Measurements from ENCODE around the gene ARL2.

ARL2 gene

GRCh38 chr11:65053827-65054508 is 40.0 kb downstream of the ARL2 start:
- no peaks in the 10 kb centered on the region for H3K27me3 Mint-ChIP-seq
- H3K27ac Mint-ChIP-seq: peak overlapping the region; percentile 65 to 97
- DNase-seq (no peak), ATAC-seq (peak; percentile 62)
- peaks cover 30% of the 10 kb centered on the region for H3K4me1 Mint-ChIP-seq
- peak overlapping the region; percentile 76 to 91 for H3K4me3 Mint-ChIP-seq
- no peaks in the 10 kb centered on the region for H3K9me3 Mint-ChIP-seq

- H3K27ac Mint-ChIP-seq: peak overlapping the region in 1 of 2 donors; percentile 28
These were observed 41.6 kb downstream of the ARL2 start for GRCh38 chr11:65055538-65055937.

GRCh38 chr11:65056999-65057398 is 43.0 kb downstream of the ARL2 start:
- Mint-ChIP-seq H3K27ac (no peak overlapping the region), H3K27me3 (no peaks in the 10 kb centered on the region), H3K4me3 (no peak overlapping the region), H3K9me3 (no peaks in the 10 kb centered on the region), H3K4me1 (peaks cover 36% of the 10 kb centered on the region)
- ATAC-seq (no peak), DNase-seq (no peak)

More at GRCh38 chr11:65055538-65055937, 41.6 kb downstream of the ARL2 start:
- ATAC-seq (no peak), DNase-seq (no peak)
- no peaks in the 10 kb centered on the region for H3K27me3 Mint-ChIP-seq
- peaks cover 30% of the 10 kb centered on the region for H3K4me1 Mint-ChIP-seq
- no peaks in the 10 kb centered on the region for H3K9me3 Mint-ChIP-seq
- H3K4me3 Mint-ChIP-seq: no peak overlapping the region

- no peaks in the 10 kb centered on the region for H3K27me3 Mint-ChIP-seq
These were observed 43.6 kb downstream of the ARL2 start for GRCh38 chr11:65057526-65057925.

GRCh38 chr11:65058012-65058411 is 44.1 kb downstream of the ARL2 start:
- H3K4me1 Mint-ChIP-seq: peaks cover 31% of the 10 kb centered on the region
- no peak for ATAC-seq
- no peak for DNase-seq
- no peaks in the 10 kb centered on the region for H3K9me3 Mint-ChIP-seq
- H3K27me3 Mint-ChIP-seq: no peaks in the 10 kb centered on the region
- no peak overlapping the region for H3K4me3 Mint-ChIP-seq
- H3K27ac Mint-ChIP-seq: no peak overlapping the region

More at GRCh38 chr11:65057526-65057925, 43.6 kb downstream of the ARL2 start:
- Mint-ChIP-seq H3K4me3 (no peak overlapping the region), H3K27ac (no peak overlapping the region), H3K9me3 (no peaks in the 10 kb centered on the region), H3K4me1 (peaks cover 36% of the 10 kb centered on the region)
- ATAC-seq (no peak), DNase-seq (no peak)

- no peaks in the 10 kb centered on the region for H3K27me3 Mint-ChIP-seq
- no peak within 1 kb of the TSS for H3K4me3 Mint-ChIP-seq
- peaks cover 26% of the 10 kb centered on the region for H3K4me1 Mint-ChIP-seq
- ATAC-seq (no peak), DNase-seq (no peak)
- H3K9me3 Mint-ChIP-seq: no peaks in the 10 kb centered on the region
- no peak within 1 kb of the TSS for H3K27ac Mint-ChIP-seq
These were observed 44.6 kb downstream of the ARL2 start, which contains the start of gene NAALADL1 for GRCh38 chr11:65058419-65059054. TSS of gene NAALADL1 (minus strand) at chr11:65058553. CDS start at chr11:65058521, 32 bp downstream.

- Mint-ChIP-seq H3K4me3 (no peak overlapping the region), H3K9me3 (no peaks in the 10 kb centered on the region), H3K27ac (no peak overlapping the region), H3K27me3 (no peaks in the 10 kb centered on the region), H3K4me1 (peaks cover 16% of the 10 kb centered on the region)
- no peak for DNase-seq
- no peak for ATAC-seq
These were observed 45.6 kb downstream of the ARL2 start for GRCh38 chr11:65059523-65059922.

- Mint-ChIP-seq H3K27me3 (no peaks in the 10 kb centered on the region), H3K4me1 (peaks cover 14% of the 10 kb centered on the region), H3K9me3 (no peaks in the 10 kb centered on the region), H3K4me3 (no peak overlapping the region), H3K27ac (no peak overlapping the region)
- ATAC-seq (no peak), DNase-seq (no peak)
These were observed 46.2 kb downstream of the ARL2 start for GRCh38 chr11:65059959-65060824.

- Mint-ChIP-seq H3K4me3 (no peak overlapping the region), H3K4me1 (peaks cover 6% of the 10 kb centered on the region), H3K27me3 (no peaks in the 10 kb centered on the region), H3K27ac (no peak overlapping the region), H3K9me3 (no peaks in the 10 kb centered on the region)
- peak; percentile 27 for ATAC-seq
- DNase-seq: no peak
These were observed 47.0 kb downstream of the ARL2 start for GRCh38 chr11:65060913-65061408.

- Mint-ChIP-seq H3K27me3 (no peaks in the 10 kb centered on the region), H3K4me1 (peaks cover 6% of the 10 kb centered on the region), H3K4me3 (no peak overlapping the region), H3K27ac (no peak overlapping the region), H3K9me3 (no peaks in the 10 kb centered on the region)
- DNase-seq: no peak
- no peak for ATAC-seq
These were observed 49.6 kb downstream of the ARL2 start for GRCh38 chr11:65063532-65063931.

GRCh38 chr11:65064847-65065240 is 50.9 kb downstream of the ARL2 start:
- H3K27me3 Mint-ChIP-seq: no peaks in the 10 kb centered on the region
- no peaks in the 10 kb centered on the region for H3K9me3 Mint-ChIP-seq

GRCh38 chr11:65065851-65066250 is 51.9 kb downstream of the ARL2 start:
- peaks cover 4% of the 10 kb centered on the region for H3K4me1 Mint-ChIP-seq
- H3K27me3 Mint-ChIP-seq: no peaks in the 10 kb centered on the region
- no peak for DNase-seq
- ATAC-seq: no peak
- no peak overlapping the region for H3K4me3 Mint-ChIP-seq
- no peaks in the 10 kb centered on the region for H3K9me3 Mint-ChIP-seq
- H3K27ac Mint-ChIP-seq: no peak overlapping the region

More at GRCh38 chr11:65064847-65065240, 50.9 kb downstream of the ARL2 start:
- ATAC-seq: no peak
- no peak for DNase-seq
- H3K4me1 Mint-ChIP-seq: peaks cover 6% of the 10 kb centered on the region
- H3K27ac Mint-ChIP-seq: no peak overlapping the region
- no peak overlapping the region for H3K4me3 Mint-ChIP-seq

- Mint-ChIP-seq H3K4me1 (no peaks in the 10 kb centered on the region), H3K9me3 (no peaks in the 10 kb centered on the region), H3K27me3 (no peaks in the 10 kb centered on the region), H3K27ac (no peak overlapping the region), H3K4me3 (no peak overlapping the region)
- DNase-seq: no peak
- no peak for ATAC-seq
These were observed 52.4 kb downstream of the ARL2 start for GRCh38 chr11:65066315-65066714.

- Mint-ChIP-seq H3K4me1 (no peaks in the 10 kb centered on the region), H3K27ac (no peak overlapping the region)
These were observed 52.9 kb downstream of the ARL2 start for GRCh38 chr11:65066805-65067291.

GRCh38 chr11:65067446-65067845 is 53.5 kb downstream of the ARL2 start:
- H3K27me3 Mint-ChIP-seq: no peaks in the 10 kb centered on the region
- H3K27ac Mint-ChIP-seq: no peak overlapping the region
- DNase-seq: no peak
- H3K4me3 Mint-ChIP-seq: no peak overlapping the region
- H3K9me3 Mint-ChIP-seq: no peaks in the 10 kb centered on the region
- H3K4me1 Mint-ChIP-seq: no peaks in the 10 kb centered on the region
- ATAC-seq: no peak

More at GRCh38 chr11:65066805-65067291, 52.9 kb downstream of the ARL2 start:
- DNase-seq (no peak), ATAC-seq (no peak)
- no peak overlapping the region for H3K4me3 Mint-ChIP-seq
- no peaks in the 10 kb centered on the region for H3K27me3 Mint-ChIP-seq
- H3K9me3 Mint-ChIP-seq: no peaks in the 10 kb centered on the region
